HG03432 (cell line): ENCODE measurements around the gene CFAP46.
"Not testable (repeated sequence)": the region's sequence is repeated elsewhere in the genome, so short reads cannot be mapped to it uniquely, and the experiment has no call there.

Source experiments
- ATAC-seq: cut with Tn5 transposase; IDR thresholded peaks from one replicate; pipeline ENCODE4 v1.9.1; 2021; ENCODE audit warnings: mild to moderate bottlenecking, moderate library complexity; ENCODE audit not compliant: unreplicated experiment

The CFAP46 gene

DNA sequence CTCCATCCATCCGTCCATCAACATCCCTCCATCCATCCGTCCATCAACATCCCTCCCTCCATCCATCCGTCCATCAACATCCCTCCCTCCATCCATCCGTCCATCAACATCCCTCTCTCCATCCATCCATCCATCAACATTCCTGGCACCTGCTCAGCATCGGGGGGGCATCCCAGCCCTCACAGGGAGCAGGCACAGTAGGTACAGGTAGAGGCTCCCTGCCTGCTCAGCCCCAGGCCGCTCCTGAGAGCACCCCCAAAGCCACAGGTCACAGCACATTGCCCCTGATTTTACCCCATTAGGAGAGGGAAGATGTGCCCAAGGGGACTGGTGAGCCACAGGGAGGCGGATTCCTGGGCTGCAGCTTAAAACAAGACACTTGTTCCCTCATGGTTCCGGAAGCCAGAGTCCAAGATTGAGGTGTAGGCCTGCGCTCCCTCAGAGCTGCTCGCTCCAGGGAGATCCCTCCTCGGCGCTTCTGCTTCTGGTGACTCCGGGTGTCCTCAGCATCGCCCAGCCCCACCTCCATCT, 21.1 kb upstream of the CFAP46 start:
- ATAC-seq: no peak

GRCh38 chr10:132962623-132963429, 20.5 kb upstream of the CFAP46 start:
- ATAC-seq: peak; percentile 41

GRCh38 chr10:132961787-132962622, 19.6 kb upstream of the CFAP46 start:
- peak; percentile 62 for ATAC-seq

DNA sequence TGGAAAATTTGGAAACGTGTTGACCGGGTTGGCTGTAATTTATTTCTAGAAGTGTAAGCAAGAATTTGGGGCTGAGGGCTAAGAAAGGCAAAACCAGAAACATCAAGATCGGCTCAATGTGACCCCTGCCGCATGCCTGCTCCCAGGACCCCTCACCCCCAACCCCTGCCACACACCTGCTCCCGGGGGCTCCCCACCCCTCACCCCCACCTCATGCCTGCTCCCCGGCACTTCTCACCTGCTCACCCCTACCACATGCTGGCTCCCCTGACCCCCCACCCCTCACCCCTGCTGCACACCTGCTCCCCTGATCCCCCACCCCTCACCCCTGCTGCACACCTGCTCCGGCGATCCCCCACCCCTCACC, 19.0 kb upstream of the CFAP46 start:
- no peak for ATAC-seq

DNA sequence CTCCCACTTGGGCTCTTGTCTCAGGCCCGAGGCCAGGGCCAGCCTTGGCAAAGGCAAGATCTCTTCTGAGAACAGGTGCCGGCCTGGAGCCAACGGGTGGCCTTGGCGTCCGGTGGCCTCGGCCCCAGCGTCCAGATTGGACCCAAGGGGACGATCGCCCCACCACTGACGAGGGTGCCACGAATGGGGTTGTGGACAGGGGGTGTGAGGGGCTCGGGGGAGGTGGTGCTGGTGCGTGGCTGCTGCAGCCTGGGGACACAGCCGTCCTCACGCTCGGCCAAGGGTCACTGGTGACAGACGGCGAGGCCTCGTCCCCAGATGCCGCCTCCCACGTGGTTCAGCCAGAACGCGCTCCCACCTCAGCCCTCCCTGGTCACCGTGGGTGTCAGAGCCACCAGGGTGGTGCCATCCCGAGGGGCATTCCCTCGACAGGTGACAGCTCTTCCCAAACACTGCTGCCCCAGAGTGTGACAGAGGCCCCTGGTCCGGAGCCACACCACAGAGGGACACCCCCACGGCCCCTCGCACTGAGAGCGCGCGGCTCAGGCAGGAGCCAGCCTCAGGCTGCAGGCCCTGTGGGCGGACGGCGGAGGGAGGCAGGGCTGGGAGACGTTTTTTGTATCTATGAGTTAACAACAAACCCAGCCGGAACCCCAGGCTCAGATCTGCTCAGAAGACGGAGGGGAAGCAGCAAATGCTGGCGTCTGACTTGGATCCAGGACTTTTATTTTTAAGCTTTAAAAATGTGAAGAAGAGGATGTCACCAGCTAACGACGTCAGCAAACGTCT, 18.5 kb upstream of the CFAP46 start:
- ATAC-seq: no peak

DNA sequence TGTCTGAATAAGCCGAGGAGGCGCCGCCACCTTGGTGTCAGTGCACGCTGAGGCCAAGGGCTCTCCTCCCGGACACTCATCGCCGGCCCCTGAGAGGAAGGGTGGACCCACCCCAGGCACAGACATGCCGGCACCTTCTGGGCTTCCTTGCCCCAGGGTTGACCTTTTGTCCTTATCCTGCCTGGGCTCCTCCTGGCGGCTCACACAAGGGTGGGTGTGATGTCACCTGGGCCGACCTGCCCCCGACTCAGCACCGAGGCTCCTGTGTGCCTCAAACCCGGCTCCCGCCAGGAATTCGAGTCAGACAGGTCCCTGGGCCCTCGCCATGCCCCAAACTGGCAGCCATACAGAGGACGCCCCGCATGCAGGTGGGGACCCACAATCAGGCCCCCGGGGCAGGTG, 17.7 kb upstream of the CFAP46 start:
- no peak for ATAC-seq

- ATAC-seq: no peak
These were observed 17.2 kb upstream of the CFAP46 start for GRCh38 chr10:132959559-132959961.

- no peak for ATAC-seq
These were observed 16.7 kb upstream of the CFAP46 start for GRCh38 chr10:132958883-132959558.

DNA sequence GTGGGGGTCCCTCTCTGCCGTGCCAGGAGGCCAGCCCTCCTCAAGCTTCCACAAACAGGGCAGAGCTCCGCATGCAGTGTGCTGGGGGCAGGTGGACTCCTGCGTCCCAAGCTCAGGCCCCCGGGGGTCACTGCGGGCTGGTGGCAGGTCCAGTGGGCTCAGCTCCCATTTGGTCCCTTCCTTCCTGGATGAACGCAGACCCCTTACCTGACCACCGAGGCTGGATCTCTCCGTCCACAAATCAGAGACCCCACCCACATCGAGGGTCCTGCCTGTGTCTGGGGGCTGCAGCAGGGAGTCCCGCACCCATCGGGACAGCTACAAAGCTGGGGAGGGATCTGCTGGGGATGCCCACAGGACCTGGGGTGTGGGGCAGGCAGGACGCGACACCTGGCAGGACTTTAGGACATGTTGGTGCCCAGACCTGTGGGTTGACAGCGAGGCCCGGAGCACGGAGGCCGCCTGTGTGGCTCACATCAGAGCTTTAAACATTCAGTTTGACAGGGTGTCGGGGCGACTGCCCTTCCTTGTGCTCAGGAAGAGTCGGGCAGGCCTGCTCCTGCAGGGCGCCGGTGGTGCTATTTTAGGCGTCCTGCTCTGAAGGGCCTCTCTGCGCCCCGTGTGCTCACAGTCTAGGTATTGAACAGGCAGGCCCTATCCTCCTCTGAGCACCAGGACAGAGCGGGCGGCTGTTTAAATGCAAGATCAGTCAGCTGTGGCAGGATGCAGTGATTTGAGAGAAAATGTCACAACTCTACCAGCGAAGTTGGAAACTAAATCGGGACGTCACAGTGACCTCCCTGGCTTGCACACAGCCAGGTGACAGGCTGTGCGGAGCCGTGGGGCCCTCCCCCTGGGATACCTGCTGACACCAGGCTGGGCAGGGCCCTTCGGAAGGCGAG, 15.9 kb upstream of the CFAP46 start:
- ATAC-seq: no peak

GRCh38 chr10:132957131-132957530, 14.8 kb upstream of the CFAP46 start:
- ATAC-seq: no peak

- ATAC-seq: not testable (repeated sequence)
These were observed 13.9 kb upstream of the CFAP46 start for GRCh38 chr10:132956259-132956658.

DNA sequence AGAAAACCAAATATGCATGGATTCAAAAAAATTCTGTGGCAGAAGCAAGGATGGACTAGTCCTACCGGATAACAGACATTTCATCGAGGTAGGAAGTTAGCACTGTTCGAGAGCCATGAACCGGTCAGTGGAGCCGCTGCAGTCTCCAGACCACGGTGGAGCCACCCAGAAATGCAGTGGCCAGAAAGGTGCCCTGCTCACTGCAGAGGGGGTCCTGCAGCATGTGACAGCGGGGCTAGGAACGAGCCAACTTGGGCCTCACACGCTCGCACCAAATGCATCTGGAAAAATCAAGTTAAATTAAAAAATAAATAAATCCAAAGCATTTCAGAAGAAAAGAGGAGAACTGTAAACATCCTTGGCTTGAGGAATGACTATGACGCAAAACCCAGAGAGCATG, 13.1 kb upstream of the CFAP46 start:
- ATAC-seq: no peak

GRCh38 chr10:132953428-132953827, 11.1 kb upstream of the CFAP46 start:
- no peak for ATAC-seq

- ATAC-seq: no peak
These were observed 9.6 kb upstream of the CFAP46 start for GRCh38 chr10:132951926-132952325.

- ATAC-seq: no peak
These were observed 6.0 kb upstream of the CFAP46 start for GRCh38 chr10:132948351-132948750.

DNA sequence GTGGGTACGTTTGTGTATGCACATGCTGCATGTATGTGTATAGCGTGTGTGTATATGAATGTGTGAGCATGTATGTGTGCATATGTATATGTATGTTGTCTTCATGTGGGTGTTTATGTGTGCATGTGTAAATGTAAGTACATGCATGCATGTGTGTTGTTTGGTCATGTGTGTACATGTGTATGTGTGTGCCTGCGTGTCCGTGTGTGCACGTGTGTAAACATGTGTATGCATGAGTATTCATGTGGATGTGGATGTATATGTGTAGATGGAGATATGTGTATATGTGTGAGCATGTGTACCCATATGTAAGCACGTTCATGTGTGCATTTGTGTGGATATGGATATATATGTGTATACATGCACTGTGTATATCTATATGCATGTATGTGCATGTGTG, 5.5 kb upstream of the CFAP46 start:
- ATAC-seq: no peak

- no peak for ATAC-seq
These were observed 4.6 kb upstream of the CFAP46 start for GRCh38 chr10:132946806-132947546.

DNA sequence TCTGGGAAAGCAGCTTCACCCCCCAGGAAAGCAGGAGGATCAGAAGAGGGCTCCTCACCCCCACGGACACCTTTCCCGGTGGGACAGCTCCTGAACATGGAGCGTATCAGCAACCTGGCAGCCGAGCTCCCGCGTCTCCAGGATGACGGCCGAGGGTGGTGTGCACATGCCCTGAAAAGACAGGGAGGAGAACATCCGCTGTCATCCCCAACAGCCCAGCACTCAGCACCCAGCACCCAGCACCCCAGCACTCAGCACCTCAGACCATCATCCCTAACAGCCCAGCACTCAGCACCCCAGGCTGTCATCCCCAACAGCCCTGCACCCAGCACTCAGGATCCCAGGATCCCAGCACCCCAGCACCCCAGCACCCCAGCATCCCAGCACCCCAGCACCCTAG, 3.9 kb upstream of the CFAP46 start:
- ATAC-seq: no peak

DNA sequence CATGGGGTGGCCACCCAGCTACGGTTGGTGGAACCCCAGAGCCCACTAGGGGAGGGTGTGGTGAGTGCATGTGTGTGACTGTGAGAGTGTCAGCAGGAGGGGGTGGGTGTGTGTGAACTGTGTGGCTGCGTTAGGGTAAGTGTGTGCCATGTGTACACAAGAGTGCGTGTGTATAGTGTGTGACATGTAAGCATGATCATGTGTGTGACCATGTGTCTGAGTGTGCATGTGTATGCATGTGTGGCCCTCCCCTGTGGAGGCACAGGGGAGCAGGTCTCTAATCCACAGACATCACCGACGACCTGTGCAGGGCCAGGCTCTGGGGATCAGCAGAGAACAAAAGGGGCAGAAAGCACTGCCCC, 3.5 kb upstream of the CFAP46 start:
- ATAC-seq: no peak
